GM19240 (cell line): ENCODE results near the gene AATF.

Experiments used
- DNase-seq: peaks from one replicate; pipeline ENCODE4 v3.0.0; 2011; ENCODE audit warnings: low spot score; ENCODE audit not compliant: insufficient read length

Gene AATF

DNA sequence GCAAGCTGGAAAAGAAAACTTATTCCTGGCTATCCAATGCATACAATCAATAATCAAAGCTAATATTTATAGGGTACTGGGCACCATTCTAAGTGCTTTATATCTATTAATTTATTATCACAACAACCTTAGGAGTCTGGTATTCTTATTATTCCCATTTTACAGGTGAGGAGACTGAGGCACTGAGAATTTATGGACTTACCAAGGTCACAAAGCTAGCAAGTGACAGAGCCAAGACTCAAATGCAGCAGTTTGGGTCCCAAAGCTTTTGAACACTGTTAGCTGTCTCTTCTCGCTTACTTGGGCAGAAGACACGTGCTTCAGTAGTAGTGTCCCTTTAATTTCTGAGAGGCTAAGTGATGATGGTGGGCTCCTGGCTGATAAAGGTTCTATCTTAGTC, 152.6 kb downstream of the AATF start:
- no peak for DNase-seq

DNA sequence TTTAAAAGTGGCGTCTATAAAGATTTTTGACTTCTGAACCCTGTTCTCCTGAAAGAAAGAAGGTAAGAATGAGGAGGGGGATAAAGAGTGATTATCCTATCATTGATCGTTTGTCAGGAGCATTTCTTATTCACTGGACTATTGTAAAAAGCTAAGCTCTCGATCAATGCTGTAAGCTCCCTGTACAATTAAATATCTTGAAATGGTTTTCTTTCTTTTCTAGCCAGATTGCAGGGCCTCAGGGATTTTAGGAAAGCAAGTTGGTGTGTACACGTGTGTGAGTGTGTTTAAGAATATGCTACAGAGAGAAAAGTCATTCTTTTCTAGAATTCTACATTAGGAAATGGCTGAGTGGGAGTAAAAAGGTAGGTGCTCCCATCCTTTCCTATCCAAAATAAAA, 154.5 kb downstream of the AATF start:
- no peak for DNase-seq

DNA sequence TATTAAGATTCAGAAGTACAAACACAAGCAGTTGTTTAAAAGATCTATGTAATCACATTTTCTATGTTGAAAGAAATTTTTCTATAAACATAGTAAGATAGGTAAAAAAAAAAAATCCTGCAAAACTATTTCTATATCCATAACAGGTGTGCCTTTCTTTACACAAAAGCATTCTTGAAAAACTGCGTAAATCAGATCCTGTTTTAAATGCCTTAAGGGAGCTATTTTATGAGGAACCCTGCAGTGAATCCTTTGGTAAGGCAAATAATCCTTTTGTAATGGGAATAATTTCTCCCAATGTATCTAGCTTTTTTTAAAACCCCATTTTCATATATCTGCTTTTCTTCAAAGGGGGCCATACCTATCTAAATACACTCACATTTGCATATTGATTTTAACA, 157.3 kb downstream of the AATF start:
- no peak for DNase-seq
